KG1 (cell line): ENCODE data around the gene THAP6.
"Not testable (repeated sequence)": the region's sequence is repeated elsewhere in the genome, so short reads cannot be mapped to it uniquely, and the experiment has no call there.

Experiments used
- DNase-seq: peaks from one replicate; lab custom pipeline; 2025; lab: John Stamatoyannopoulos, UW

THAP6 gene

DNA sequence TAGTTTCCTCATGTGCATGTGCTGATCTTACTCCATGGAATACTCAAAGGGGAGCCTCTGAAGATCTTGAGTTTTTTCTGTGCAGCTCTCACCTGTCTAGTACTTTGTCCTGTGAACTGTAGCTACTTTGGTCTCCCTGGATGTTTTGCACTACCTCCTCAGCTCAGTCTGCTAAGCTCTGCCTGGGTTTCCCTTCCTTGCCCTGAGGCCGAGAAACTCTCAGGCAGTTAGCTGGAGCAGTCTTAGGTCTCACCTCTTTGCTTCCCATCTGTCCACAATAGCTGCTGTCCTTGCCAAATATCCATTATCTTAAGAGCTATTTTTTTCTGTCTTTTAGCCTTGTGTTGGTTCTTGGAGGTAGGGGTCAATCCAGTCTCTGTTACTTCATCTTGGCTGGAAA lies 11.6 kb downstream of the THAP6 start:
- no peak for DNase-seq

DNA sequence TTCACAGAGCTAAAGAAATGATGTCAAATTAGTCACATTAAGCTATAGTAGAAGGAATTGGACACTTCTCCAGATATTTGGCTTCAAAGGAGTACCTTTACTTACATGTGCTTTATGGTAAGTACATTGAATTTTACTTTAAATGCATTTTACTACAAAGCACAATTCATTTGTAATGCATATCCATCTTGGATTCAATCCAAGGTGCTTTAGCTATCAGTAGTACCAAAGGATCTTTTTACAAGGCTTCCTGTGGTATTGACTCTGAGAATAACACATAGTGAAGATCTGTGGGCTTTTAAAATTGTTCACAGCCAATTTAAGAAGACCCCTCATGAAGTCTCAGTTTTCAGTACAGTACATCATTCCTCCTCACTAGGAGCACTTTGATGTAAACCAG lies 13.2 kb downstream of the THAP6 start:
- DNase-seq: no peak

DNA sequence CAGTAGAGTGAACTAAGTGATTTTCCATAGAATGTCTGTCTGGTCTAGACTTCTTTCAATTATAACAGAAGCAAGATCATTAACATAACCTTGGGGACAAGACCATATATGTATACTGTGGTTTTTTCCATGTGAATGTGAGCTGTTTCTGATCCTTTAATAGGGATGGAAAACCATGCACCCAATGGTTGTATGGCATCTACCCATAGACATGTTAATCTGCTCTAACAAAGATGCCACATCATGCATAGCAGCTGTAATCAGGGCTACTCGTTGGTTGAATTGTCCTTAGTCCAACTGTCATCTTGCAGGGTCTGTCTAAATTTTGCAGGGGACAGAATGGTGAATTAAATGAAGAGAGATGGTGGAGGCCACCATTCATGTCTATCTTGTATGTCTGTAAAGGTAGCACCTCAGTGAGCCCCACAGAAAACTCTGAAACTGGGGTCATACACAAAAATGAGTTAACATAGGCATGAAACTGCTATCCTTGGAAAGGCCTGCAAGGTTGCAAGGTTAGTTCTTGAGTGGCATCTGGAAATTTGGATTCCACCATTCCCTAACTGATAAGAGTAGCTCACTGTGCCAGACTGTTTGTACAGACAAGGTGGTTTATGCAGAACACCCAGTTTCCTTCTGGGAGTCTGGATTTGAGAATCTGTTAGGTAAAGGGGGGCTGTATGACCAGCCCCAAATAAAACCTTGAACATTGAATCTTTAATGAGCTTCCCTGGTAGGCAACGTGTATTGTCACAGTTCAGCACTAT lies 16.5 kb downstream of the THAP6 start:
- DNase-seq: no peak

DNA sequence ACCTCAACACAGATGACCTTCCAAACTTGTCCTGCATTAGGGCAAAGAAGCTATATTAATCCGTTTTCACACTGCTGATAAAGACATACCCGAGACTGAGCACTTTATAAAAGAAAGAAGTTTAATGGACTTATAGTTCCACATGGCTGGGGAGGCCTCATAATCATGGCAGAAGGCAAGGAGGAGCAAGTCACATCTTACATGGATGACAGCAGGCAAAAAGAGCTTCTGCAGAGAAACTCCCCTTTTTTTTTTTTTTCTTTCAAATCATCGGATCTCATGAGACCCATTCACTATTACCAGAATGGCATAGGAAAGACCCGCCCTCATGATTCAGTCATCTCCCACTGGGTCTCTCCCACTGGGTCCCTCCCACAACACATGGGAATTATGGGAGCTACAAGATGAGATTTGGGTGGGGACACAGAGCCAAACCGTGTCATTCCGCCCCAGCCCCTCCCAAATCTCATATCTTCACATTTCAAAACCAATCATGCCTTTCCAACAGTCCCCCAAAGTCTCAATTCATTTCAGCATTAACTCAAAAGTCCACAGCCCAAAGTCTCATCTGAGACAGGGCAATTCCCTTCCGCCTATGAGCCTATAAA lies 17.4 kb downstream of the THAP6 start:
- DNase-seq: not testable (repeated sequence)

DNA sequence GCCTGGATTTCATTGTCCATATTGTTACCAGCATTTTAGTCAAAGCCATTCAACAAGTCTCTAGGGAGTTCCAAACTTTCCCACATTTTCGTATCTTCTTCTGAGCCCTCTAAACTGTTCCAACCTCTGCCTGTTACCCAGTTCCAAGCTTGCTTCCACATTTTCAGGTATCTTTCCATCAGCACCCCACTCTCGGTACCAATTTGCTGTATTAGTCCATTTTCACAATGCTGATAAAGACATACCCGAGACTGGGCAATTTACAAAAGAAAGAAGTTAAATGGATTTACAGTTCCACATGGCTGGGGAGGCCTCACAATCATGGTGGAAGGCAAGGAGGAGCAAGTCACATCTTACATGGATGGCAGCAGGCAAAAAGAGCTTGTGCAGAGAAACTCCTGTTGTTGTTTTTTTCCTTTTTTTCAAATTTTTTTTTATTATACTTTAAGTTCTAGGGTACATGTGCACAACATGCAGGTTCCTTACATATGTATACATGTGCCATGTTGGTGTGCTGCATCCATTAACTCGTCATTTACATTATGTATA lies 19.1 kb downstream of the THAP6 start:
- DNase-seq: not testable (repeated sequence)

DNA sequence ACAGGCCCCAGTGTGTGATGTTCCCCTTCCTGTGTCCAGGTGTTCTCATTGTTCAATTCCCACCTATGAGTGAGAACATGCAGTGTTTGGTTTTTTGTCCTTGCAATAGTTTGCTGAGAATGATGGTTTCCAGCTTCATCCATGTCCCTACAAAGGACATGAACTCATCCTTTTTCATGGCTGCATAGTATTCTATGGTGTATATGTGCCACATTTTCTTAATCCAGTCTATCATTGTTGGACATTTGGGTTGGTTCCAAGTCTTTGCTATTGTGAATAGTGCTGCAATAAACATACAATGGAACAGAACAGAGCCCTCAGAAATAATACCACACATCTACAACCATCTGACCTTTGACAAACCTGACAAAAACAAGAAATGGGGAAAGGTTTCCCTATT lies 19.7 kb downstream of the THAP6 start:
- DNase-seq: not testable (repeated sequence)

DNA sequence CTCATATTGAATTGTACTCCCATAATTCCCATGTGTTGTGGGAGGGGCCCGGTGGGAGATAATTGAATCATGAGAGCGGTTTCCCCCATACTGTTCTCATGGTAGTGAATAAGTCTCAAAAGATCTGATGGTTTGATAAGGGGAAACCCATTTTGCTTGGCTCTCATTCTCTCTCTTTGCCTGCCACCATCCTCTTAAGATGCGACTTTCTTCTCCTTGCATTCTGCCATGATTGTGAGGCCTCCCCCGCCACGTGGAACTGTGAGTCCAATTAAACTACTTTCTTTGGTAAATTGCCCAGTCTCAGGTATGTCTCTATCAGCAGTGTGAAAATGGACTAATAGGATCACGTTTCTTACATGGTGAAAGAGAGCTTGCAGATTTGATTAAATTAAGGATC lies 23.0 kb downstream of the THAP6 start:
- not testable (repeated sequence) for DNase-seq

DNA sequence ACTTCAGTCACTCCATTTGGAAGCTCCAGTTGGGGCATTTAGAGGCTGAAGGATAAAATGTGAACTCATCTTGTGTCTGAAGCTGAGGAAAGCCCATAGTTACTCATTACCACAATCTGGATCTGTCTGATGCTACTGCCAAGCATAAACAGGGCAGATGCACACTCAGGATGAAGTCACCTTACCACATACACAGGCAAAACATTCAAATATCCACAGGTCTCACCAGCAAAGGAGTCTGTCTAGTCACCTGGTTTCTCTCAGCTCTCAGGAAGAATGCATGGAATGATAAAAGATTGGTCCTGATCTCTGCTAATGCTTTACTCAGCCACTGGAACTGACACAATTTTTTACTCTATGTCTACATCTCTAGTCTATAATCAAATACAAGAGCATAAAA lies 28.6 kb downstream of the THAP6 start:
- DNase-seq: no peak

DNA sequence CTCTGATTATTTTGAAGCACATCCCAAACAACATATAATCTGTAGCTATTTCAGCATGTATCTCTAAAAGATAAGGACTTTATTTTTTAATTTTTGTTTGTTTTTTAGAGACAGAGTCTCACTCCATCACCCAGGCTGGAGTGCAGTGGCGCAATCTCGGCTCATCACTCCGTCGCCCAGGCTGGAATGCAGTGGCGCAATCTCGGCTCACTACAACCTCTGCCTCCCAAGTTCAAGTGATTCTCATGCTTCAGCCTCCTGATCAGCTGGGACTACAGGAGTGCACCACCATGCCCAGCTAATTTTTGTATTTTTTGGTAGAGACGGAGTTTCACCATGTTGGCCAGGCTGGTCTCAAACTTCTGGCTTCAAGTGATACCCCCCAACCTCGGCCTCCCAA lies 29.9 kb downstream of the THAP6 start:
- DNase-seq: not testable (repeated sequence)

DNA sequence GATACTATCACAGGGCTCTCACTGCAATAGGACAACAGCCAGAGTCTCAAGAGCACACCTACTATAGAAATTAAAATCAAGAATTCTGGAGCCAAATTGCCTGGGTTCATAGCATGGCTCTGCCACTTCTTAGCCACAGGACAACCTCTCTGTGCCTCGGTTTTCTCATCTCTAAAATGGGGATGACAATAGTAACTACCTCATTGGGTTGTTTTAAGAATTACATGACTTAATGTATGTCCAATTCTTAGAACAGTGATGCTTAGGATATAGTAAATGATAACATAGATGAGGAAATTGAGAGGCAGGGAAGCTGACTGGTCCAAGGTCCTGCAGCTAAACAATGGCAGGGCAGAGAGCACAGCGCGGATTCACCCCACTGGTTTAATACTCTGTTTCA lies 30.6 kb downstream of the THAP6 start:
- no peak for DNase-seq

DNA sequence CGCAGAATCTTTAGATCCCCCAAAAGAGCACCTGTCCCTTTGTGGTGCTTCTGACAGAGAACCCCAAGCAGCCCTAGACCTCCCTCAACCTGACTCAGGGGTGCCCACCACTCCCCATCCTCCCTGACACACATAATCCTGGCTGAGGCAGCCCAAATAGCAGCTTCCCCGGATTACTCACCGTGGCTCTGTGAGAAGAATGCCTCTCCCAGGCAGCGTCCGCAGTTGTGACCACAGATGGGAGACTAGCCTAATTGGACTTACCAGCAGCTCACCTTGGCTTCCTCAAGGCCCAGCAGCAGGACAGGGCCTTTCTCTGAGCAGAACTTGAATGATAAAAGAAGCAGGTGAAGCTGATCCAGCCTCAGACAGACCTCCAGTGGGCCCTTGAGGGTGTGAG lies 31.3 kb downstream of the THAP6 start:
- DNase-seq: no peak

DNA sequence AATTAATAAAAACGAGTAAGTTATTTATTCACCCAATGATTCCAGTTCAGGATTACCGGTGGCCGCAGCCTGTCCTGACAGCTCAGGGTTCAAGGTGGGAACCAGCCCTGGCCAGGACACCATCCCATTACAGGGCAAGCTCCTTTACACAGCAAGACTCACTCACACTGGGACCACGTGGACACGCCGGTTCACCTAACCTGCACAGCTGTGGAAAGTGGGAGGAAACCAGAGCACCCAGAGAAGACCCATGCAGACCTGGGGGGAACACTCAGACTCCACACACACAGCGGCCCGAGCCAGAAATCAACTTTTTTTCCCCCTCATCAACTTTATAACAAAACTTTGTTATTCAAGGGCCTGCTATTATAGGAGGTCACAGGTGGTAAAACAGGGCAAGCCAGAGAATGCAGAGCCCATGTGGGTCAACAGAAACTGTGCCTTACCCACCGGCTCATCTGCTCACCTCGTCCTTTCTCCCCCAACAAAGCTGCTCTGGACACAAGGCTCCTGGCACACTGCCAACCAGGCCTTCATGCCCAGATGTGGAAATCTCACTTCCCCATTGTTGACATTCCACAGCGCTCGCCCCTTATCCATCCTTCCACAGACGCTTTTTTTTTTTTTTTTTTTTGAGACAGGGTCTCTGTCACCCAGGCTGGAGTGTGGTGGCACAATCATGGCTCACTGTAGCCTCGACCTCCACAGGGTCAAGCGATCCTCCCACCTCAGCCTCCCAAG lies 33.5 kb downstream of the THAP6 start:
- no peak for DNase-seq

DNA sequence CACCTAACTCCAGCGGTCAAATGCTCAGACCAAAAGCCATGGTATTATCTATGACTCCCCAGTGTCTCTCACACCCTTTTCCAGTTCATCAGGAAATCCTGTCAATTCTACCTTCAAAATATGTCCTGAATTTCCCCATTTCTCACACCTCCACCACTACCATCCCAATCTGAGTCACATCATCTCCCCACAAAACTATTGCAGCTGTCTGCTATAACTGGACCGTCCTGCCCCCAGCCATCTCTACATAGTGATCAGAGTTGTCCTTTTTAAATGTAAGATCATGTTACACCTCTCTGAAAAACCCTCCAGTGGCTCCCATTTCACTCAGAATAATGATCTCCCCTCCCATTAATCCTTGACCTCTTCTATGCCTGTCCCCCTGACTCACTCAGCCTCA lies 34.7 kb downstream of the THAP6 start:
- DNase-seq: no peak

DNA sequence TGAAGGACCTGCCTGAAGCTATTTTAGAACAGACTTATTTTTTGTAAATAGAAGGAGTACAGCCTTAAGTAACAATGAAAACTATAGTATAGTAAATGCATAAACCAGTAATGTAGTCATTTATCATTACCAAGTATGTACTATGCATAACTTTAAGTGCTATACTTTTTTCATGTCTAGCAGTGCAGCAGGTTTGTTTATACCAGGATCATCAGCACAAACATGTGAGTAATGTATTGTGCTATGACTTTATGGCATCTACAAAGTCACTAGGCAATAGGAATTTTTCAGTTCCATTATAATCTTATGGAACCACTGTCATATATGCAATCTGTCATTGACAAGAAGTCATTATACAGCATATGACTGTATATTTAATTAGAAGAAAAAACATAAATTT lies 38.2 kb downstream of the THAP6 start:
- no peak for DNase-seq

DNA sequence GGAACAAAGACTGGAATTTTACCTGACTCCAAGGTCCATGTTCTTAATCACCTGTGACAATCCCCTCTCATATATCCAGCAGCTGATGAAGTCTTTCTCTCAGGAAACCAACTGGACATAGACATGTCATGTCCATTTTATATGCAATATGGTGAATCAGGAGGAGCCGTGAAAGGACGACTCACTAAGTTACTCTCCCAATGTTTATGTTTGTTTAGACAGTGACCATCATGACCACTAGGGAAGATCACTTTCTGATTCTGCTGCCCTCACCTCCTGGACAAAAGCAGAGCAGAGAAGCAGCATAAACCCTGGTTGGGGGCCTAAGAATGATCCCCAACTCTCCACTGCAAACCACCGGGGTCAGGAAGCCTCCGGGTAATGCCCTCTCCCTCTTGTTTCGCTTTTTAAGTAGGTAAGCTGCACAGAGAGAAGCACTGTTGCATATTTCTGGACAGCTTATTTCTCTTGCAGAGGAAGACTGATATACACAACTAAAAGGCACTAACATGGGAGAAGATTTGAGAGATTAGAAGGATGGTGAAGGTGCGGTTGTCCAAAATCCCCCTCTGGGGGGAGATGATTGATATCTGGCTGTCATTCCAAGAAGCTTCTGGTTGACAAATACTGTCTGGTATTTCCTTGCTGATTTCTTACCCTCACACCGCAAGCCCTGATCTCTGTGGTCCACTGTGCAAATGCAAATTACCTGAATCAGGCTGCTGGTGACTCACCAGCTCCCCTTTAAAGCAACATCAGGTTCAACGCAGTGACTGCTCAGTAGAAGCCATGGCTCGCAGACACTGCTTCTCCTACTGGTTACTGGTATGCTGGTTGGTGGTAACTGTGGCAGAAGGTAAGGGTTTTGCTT lies 41.3 kb downstream of the THAP6 start, which contains the start of gene ODAPH:
Gene ODAPH, plus strand, starts transcription at position 773 of the 871 bp plus-strand sequence. Its CDS starts 17 bp downstream, at position 790.
- DNase-seq: no peak

DNA sequence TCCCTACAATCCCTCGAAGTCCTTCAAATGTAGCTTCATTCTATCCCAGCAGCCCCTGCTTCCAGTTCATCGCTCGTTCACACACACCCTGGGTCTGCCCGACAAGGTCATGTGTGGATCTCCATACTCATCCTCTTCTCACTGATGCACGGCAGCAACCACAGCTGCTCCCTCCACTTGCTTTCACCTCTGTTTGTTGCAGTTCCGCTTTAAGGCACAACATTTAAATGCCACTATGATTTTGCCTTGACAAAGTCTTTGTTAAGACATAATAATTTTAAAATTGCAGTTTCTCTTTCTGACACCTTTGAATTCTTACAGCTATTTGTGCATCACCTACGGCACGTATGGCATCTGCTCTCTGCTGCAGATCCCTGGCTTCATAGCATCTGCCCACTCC lies 43.4 kb downstream of the THAP6 start:
- no peak for DNase-seq

DNA sequence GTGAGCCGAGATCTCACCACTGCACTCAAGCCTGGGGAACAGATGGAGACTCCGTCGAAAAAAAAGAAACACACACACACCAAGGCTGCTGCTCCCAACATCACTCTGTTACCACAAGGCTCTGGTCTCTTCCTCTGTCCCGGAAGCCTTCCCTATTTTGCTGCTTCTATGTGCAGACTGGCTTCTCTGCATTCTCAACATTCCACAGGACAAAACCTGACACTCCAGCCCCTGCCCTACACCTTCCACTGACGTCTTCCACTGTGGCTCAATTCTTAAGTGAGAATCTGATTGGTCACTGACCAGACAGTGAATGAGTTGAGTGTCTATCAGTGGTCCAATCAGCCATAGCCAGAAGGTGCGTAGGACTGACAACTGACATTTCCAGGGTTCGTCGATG lies 47.5 kb downstream of the THAP6 start:
- no peak for DNase-seq

DNA sequence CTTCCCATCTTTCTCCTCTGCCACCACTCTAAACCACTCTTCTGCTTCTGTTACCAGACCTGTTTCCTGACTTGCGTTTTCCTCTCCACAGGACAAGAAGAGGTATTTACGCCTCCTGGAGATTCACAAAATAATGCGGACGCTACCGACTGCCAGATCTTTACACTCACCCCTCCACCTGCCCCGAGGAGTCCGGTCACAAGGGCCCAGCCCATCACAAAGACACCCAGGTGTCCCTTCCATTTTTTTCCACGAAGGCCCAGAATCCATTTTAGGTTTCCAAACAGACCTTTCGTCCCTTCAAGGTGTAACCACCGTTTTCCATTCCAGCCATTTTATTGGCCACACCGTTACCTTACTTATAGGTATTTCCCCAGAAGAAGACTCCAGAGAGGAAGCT lies 49.8 kb downstream of the THAP6 start:
- DNase-seq: no peak

DNA sequence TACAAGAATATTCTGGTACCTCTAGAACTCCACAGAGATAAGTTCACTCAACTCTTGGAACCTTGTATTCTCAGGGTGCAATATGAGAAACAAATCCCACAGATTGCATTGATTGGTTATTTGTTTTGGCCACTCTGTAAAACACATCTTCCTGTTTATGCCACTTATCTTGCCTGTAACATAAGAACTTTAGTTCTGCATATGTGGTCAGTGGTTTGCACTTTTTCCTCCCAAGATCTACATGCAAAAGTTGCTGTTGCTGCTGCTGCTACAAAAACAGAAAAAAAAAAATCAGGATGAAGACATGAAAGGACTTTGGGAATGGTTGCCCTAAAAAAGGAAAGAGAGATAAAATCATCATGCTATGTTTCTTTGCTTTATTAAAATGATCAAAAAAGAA lies 51.2 kb downstream of the THAP6 start:
- DNase-seq: no peak

DNA sequence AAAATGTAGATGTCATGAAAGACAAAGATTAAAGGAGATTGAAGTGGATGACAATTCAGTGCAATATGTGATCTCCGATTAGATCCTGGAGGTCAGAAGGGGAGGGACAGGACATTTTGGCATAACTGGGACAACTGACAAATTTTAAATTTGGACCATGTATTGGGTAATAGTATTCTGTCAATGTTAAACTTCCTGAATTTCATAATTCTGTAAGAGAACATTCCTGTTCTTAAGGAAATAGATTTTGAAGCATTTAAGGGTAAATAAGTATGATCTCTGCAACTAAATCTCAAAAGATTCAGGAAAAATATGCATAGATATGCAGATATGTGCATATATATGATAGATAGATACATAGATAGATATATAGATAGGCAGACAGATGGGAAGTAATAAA lies 52.6 kb downstream of the THAP6 start:
- no peak for DNase-seq

DNA sequence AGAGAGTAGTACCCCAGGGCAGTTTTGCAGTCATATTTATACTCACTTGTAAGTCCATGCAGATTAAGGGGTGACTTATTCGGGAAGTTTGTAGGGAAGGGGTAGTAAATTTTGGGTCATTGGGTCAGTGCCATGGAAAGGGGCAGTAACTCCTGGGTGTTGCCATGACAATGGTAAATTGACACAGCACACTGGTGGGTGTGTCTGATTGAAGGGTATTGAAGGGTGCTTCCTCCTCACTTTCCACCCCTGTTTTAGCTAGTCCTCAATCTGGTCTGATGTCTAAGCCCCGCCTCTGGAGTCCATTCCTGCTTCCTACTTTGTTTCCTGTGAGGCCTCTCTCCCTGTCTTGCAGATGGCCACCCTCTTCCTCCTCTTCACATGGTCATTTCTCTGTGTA lies 53.5 kb downstream of the THAP6 start:
- DNase-seq: no peak
